ENCODE results near the gene GATA3. TPM values are rescaled to one million over a fixed set of nuclear protein-coding genes. Genes with fewer than 3 reads are reported as not detected.
"Not testable (repeated sequence)": the region's sequence is repeated elsewhere in the genome, so short reads cannot be mapped to it uniquely, and the experiment has no call there.

Gene GATA3
- total RNA-seq, 2 experiments from 2014 or later, result 24.4 to 27.2 TPM

- ChIA-PET POLR2A (interaction anchor here (0.7 kb wide), 1 partner anchor 190 kb away, joined by 3 read pairs; no protein-coding TSS in a partner anchor), CTCF (no interaction called here)
- Mint-ChIP-seq H3K36me3 (ENCODE audit: low read depth) (no peaks in the 10 kb centered on the region), H3K9me3 (no peaks in the 10 kb centered on the region), H3K4me1 (ENCODE audit: low read depth) (peaks cover 5% of the 10 kb centered on the region), H3K27me3 (peaks cover 22% of the 10 kb centered on the region), H3K27ac (no peak overlapping the region), H3K4me3 (peak overlapping the region; percentile 51)
- intact Hi-C loops (cut with micrococcal nuclease), result no loop called here
- DNase-seq, result no peak
- ATAC-seq, result no peak
- TF ChIP-seq CTCF (IDR thresholded peaks at IDR 0.05), result no peak
Measured at GRCh38 chr10:8026349-8027259, 27.9 kb upstream of the GATA3 start.

GRCh38 chr10:8031211-8031610 is 23.3 kb upstream of the GATA3 start:
- H3K9me3 Mint-ChIP-seq; CTCF ChIA-PET; H3K4me3 Mint-ChIP-seq; DNase-seq; POLR2A ChIA-PET; H3K27ac Mint-ChIP-seq; H3K36me3 Mint-ChIP-seq (ENCODE audit: low read depth); intact Hi-C loops (cut with micrococcal nuclease); ATAC-seq: not testable (repeated sequence)
- peaks cover 12% of the 10 kb centered on the region for H3K4me1 Mint-ChIP-seq (ENCODE audit: low read depth)
- peaks cover 43% of the 10 kb centered on the region for H3K27me3 Mint-ChIP-seq

- intact Hi-C loops (cut with micrococcal nuclease), result no loop called here
- Mint-ChIP-seq H3K4me3 (no peak overlapping the region), H3K4me1 (ENCODE audit: low read depth) (peaks cover 12% of the 10 kb centered on the region), H3K27ac (no peak overlapping the region), H3K36me3 (ENCODE audit: low read depth) (no peaks in the 10 kb centered on the region), H3K9me3 (no peaks in the 10 kb centered on the region), H3K27me3 (peaks cover 44% of the 10 kb centered on the region)
- ATAC-seq, result no peak
- no peak for DNase-seq
- ChIA-PET CTCF (interaction anchor here (1.0 to 1.3 kb wide), 2 partner anchors 10 to 13 kb away, joined by 3 to 5 read pairs; no protein-coding TSS in a partner anchor), POLR2A (no interaction called here)
- TF ChIP-seq CTCF (IDR thresholded peaks at IDR 0.05), result no peak
Measured at GRCh38 chr10:8032558-8032957, 21.9 kb upstream of the GATA3 start.

DNA sequence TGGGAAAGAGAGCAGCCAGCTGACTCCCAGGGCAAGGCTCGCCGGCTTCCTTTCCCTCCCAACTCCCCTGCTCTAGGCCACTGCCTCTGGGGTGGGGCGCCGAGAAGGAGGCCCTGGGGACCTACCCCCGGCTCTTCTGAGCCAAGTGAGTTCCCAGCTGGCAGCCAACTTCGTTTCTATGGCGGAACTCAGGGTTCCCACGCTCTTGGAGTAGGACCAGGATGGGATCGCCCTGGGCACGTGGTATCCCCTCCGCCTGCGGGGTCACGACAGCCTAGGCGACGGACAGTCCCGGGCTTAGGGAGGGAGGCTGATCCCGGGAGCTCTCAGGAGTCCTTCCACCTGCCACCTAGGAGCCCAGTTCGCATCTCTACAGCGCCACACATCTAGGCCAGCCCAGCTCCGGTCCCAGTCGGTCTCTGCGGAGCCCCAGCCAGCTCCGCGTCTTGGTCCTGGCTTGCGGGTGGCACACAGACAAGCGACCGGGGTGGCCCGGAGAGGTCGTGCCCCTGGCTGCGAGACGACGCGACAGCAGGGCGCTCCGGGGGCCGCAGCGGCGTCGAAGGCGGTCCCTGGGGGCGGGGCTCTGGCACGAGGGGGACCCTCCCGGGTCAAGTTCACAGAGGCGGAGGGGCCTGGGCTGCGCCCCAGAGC is 20.5 kb upstream of the GATA3 start:
- Mint-ChIP-seq H3K4me1 (ENCODE audit: low read depth) (peaks cover 18% of the 10 kb centered on the region), H3K4me3 (peak overlapping the region; percentile 7), H3K9me3 (no peaks in the 10 kb centered on the region), H3K27ac (no peak overlapping the region), H3K36me3 (ENCODE audit: low read depth) (no peaks in the 10 kb centered on the region), H3K27me3 (peaks cover 56% of the 10 kb centered on the region)
- ATAC-seq, result peak; percentile 38
- CTCF ChIA-PET, result interaction anchor here (1.0 kb wide), 2 partner anchors 12 to 34 kb away, joined by 3 read pairs; no protein-coding TSS in a partner anchor
- no peak for TF ChIP-seq CTCF (IDR thresholded peaks at IDR 0.05)
- POLR2A ChIA-PET, result interaction anchor here (0.6 kb wide), 1 partner anchor 1163 kb away, joined by 3 read pairs; no protein-coding TSS in a partner anchor
- intact Hi-C loops (cut with micrococcal nuclease), result no loop called here
- DNase-seq, result no peak

- POLR2A ChIA-PET, result no interaction called here
- H3K4me1 Mint-ChIP-seq (ENCODE audit: low read depth), result peaks cover 20% of the 10 kb centered on the region
- intact Hi-C loops (cut with micrococcal nuclease), result no loop called here
- ATAC-seq (no peak), DNase-seq (no peak)
- H3K27me3 Mint-ChIP-seq, result peaks cover 62% of the 10 kb centered on the region
- H3K27ac Mint-ChIP-seq, result no peak overlapping the region
- TF ChIP-seq CTCF (IDR thresholded peaks at IDR 0.05), result no peak
- CTCF ChIA-PET, result interaction anchor here (1.0 kb wide), 1 partner anchor 35 kb away, joined by 3 read pairs; no protein-coding TSS in a partner anchor
- peaks cover 2% of the 10 kb centered on the region for H3K36me3 Mint-ChIP-seq (ENCODE audit: low read depth)
- H3K9me3 Mint-ChIP-seq, result no peaks in the 10 kb centered on the region
- peak overlapping the region; percentile 23 for H3K4me3 Mint-ChIP-seq
Measured at GRCh38 chr10:8034466-8035005, 20.0 kb upstream of the GATA3 start.

Measured in activated CD8-positive, alpha-beta T cell treated with anti-CD3 and anti-CD28 coated beads for 36 hours (primary cell).